NT2/D1 (cell line): ENCODE results near the gene GFPT1.

Experiments used
- YY1 ChIP-seq: IDR thresholded peaks from 2 replicates; pipeline ENCODE4 v1.6.1; 2011; ENCODE audit not compliant: insufficient read length, insufficient read depth
- ZNF274 ChIP-seq: IDR thresholded peaks from 2 replicates; pipeline ENCODE4 v1.6.1; 2011; ENCODE audit warnings: mild to moderate bottlenecking, low read depth, low read length

- TF ChIP-seq YY1 (no peak), ZNF274 (no peak)
Measured at GRCh38 chr2:69383176-69383812, 3.7 kb downstream of the GFPT1 start.
